GM11168 (cell line): ENCODE data around the gene DHRS7B.
"Not testable (repeated sequence)": the region's sequence is repeated elsewhere in the genome, so short reads cannot be mapped to it uniquely, and the experiment has no call there.

Experiments
- in situ Hi-C: fragments of 300-500 bp; cut with MboI; formaldehyde crosslinking; loops from one replicate; pipeline ENCODE4 v1.12.0; 2022; ENCODE audit warnings: low sequenced_read_pairs; ENCODE audit not compliant: unreplicated experiment

Gene DHRS7B, protein sequence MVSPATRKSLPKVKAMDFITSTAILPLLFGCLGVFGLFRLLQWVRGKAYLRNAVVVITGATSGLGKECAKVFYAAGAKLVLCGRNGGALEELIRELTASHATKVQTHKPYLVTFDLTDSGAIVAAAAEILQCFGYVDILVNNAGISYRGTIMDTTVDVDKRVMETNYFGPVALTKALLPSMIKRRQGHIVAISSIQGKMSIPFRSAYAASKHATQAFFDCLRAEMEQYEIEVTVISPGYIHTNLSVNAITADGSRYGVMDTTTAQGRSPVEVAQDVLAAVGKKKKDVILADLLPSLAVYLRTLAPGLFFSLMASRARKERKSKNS

GRCh38 chr17:21126645-21127508 is at the start of gene DHRS7B:
TSS of gene DHRS7B (plus strand) at chr17:21126964. CDS start at chr17:21126972, 8 bp downstream.
- in situ Hi-C loops: loop anchor here (10.0 kb wide), 1 partner anchor 118 kb away; no protein-coding TSS in a partner anchor

DNA sequence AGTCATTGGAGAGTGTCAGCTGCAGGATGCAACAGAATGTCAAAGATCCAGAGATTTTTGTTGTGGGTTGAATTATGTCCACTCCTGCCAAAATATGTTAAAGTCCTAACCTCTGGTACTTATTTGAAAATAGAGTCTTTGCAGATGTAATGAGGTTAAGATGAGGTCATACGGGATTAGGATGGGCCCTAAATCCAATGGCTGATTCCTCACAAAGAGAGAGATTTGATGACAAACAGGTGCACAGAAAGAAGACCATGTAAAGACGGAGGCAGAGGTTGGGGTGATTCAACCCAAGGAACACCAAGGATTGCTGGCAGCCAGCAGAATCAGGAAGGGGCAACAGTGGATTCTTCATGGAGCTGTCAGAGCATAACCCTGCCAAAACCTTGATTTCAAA is 49.5 kb upstream of the DHRS7B start:
- in situ Hi-C loops: no loop called here

DNA sequence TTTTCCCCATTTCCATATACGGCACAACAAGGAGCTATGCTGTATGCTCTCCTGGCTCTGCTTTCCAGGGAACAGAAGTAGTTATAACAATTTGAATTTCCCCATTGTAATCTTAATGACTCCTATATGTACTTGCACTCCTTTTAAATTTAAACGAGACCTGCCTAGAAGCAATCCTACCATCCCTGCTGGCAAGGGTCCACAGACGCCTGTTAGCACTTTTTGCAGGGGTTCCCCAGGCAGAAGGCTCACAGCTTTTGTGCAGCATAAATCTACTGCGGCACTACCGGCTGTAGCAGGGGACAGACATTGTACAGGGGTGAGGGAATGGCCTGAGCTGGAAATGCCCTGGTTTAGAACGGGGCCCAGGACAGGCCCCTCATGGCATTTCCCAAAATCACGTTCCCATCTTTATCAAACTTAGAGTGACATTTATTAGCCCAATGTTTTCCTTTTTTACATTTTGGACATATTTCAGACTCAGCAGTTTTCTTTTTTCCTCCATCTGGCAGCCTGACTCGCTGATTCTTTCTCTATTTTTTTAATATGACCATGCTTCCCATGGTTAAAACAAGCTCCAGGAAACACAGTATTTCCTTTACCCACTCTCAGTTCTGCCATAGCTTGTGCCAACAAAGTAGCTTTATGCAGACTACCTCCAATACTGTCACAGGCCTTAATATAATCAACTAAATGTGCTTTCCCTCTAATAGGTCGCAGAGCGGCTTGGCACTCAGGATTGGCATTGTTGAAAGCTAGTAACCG is 48.6 kb upstream of the DHRS7B start:
- in situ Hi-C loops: no loop called here

- in situ Hi-C loops: no loop called here
These were observed 47.6 kb upstream of the DHRS7B start for GRCh38 chr17:21079196-21079595.

DNA sequence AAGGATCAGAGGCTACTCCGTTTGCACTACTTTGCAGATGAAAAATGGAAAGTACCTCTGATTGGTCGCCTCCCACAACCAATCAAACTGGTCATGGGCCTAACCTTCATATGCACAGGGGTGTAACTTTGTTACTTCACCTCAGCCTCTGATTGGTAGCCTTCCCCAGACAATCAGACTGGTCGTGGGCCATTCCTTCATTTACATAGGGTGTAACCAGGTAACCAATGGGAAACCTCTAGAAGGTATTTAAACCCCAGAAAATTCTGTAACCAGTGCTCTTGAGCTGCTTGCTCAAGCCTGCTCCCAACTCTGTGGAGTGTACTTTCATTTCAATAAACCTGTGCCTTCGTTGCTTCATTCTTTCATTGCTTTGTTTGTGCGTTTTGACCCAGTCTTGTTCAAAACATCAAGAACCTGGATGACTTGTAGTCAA is 44.7 kb upstream of the DHRS7B start:
- in situ Hi-C loops: no loop called here

GRCh38 chr17:21085280-21085679 is 41.5 kb upstream of the DHRS7B start:
- in situ Hi-C loops: not testable (repeated sequence)

GRCh38 chr17:21085707-21086106 is 41.1 kb upstream of the DHRS7B start:
- in situ Hi-C loops: no loop called here

- in situ Hi-C loops: no loop called here
These were observed 37.6 kb upstream of the DHRS7B start for GRCh38 chr17:21089145-21089544.

- in situ Hi-C loops: no loop called here
These were observed 36.5 kb upstream of the DHRS7B start for GRCh38 chr17:21089933-21090901.

DNA sequence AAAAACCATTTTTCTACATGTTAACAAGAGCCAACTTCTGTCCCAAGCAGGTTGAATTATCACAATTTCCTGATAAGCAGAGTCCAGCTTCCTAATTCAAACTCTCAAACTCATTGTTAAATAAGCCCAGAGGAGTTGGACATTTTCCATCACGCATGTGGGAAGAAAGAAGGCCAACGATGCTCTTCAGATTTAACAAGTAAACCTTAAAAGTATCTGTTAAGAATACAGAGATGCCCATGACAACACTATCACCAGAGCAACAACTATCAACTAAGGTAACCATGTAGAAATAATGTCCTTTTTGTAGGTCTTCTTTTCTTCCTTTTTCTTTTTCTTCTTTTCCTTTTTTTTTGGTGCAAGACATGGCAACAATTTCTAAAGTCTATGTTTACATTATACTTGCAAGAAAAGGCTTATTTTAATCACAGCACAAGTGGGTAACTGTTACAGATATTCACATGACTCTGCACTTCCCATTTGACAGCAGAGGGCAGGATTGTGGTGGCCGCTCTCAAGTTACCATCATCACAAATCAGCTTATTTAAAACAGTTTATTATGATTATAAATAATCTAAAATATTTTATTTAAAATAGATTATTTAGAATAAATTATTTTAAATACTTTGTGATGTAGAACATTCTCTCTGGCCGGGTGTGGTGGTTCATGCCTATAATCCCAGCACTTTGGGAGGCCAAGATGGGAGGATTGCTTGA is 35.7 kb upstream of the DHRS7B start:
- in situ Hi-C loops: no loop called here

DNA sequence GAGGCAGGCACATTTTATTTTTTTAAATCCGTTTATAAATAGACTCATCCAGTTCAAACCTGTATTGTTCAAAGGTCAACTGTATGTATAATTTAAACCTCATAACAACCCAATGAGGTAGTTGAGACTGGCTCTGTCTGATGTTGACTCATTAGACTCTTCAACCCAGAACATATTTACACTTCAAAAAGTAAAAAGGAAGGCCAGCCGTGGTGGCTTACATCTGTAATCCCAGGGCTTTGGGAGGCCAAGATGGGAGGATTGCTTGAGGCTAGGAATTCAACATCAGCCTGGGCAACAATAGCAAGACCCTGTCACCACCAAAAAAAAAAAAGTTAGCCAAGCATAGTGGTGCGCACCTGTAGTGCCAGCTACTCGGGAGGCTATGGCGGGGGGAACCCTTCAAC is 32.5 kb upstream of the DHRS7B start:
- in situ Hi-C loops: no loop called here

DNA sequence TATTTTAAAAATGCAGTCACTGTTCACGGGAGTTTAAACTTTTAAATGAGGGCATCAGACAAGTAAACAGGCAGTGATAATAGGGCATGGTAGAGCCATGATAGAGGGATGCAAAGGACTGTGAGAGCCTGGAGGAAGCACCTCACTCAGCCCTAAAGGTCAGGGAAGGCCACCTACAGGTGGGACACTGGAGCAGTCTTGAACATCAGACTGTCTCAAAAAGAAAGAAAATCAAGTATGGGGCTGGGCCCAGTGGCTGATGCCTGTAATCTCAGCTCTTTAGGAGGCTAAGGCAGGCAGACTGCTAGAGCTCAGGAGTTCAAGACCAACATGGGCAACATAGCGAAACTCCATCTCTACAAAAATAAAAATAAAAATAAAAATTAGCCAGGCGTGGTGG is 31.0 kb upstream of the DHRS7B start:
- in situ Hi-C loops: no loop called here

- in situ Hi-C loops: no loop called here
These were observed 29.9 kb upstream of the DHRS7B start for GRCh38 chr17:21096874-21097273.

DNA sequence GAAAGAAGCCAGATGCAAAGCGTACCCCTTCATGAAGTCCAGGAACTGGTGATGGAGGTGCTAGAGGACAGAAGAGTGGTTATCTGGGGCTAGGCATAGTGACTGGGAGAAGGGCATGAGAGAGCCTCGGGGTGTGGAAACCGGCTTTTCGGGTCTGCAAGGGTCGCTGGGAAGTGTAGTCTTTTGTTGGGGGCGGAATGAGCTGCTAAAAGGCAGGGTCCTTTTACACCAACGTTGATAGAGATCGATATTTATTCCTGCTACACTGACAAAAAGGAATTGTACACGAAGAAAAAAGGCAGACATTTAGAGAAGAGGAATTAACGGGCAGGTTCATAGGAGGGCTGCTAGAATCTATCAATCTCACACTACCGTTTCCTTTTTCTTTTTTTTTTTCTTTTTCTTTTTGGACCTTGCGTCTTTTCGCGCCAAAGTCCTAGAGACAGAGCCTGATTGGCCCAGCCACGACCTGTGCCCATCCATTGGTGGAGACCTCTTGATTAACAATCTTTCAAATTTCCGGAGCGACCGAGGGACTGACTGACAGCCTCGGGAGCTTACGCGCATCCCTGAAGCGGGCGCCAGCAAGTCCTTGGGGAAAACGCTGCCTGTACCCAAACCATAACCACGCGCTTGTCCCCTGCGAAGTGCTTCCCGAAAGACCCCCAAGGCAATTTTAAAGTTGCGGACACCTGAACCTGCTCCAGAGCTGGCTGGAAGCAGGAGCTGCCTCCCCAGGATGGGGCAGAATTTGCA is 27.7 kb upstream of the DHRS7B start:
- in situ Hi-C loops: no loop called here

GRCh38 chr17:21100636-21101035 is 26.1 kb upstream of the DHRS7B start:
- in situ Hi-C loops: loop anchor here (25.0 kb wide), 1 partner anchor 387 kb away; no protein-coding TSS in a partner anchor

- in situ Hi-C loops: loop anchor here (25.0 kb wide), 1 partner anchor 383 kb away; no protein-coding TSS in a partner anchor
These were observed 22.2 kb upstream of the DHRS7B start for GRCh38 chr17:21104608-21105007.

DNA sequence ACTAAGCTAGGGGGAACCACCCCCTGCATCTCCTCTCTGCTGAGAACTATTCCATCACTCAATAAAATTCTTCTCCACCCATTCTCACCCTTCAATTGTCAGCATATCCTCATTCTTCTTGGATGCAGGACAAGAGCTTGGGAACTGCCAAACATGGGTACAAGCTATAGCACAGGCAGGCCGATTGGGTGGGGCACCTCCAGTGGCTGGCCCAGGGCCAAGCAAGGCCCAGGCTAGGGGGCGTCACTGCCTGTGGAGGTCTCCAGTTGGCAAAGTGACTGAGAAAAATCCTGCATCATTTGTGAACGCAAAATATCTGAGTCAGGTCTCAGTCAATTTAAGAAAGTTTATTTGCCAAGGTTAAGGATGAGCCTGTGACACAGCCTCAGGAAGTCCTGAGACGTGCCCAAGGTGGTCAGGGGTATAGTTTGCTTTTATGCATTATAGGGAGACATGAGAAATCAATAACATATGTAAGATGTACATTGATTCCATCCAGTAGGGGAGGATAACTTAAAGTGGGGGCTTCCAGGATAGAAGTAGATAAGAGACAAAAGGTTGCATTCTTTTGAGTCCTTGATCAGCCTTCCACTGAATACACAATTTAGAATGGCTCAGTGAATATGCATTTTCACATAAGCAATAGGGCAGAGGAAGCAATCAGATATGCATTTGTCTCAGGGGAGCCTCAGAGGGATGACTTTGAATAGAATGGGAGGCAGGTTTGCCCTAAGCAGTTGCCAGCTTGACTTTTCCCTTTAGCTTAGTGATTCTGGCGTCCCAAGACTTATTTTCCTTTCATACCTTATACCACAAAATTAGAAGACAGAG is 21.5 kb upstream of the DHRS7B start:
- in situ Hi-C loops: loop anchor here (25.0 kb wide), 1 partner anchor 382 kb away; no protein-coding TSS in a partner anchor
